HG02763 (cell line): ENCODE results near the gene BTG2.
"Not testable (repeated sequence)": the region's sequence is repeated elsewhere in the genome, so short reads cannot be mapped to it uniquely, and the experiment has no call there.

ENCODE experiments used
- ATAC-seq: cut with Tn5 transposase; IDR thresholded peaks from one replicate; pipeline ENCODE4 v1.9.1; 2021; ENCODE audit warnings: mild to moderate bottlenecking, moderate library complexity; ENCODE audit not compliant: unreplicated experiment

The BTG2 gene

GRCh38 chr1:203290261-203291089 is 14.8 kb upstream of the BTG2 start:
- peak; percentile 48 for ATAC-seq

DNA sequence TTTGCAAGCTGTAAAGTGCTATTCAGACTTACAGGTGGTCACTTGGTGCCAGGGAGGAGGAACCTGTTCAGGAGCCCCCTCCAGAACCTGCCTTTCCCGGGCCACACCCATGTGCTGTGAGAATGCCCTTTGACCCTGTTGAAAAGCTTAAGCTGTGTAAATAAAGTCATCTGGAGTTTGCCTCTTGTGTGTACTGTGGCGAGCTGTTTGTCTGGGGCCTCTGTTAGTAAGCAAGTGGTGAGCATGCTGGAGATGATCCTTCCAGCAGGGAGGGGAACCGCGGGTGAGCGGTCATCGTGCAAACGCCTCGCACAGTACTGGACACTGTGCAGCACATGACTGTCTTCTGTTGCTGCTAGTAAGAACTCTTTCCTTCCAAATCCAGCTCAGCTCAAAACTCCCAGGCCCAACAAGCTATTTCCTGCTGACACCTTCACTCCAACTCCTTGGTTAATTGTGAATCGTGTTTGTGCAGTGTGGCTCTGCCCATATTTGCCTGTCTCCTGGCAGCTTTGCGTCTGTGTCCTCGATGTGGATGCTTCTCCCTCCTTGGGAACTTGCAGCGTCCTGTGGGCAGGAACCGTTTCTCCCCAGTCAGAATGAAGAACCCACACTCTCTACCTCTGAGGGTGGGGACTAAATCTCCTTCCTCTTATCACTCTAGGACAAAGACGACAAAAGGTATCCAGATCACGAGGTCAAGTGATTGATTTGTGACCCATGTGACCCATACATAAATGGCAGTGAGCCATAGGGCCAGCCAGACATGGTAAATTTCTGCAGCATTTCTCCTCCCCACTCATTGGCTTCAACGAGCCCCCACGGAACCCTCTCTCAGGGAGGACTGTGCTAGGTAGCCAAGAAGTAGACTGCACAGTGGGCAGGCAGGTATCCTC is 13.9 kb upstream of the BTG2 start:
- ATAC-seq = no peak

DNA sequence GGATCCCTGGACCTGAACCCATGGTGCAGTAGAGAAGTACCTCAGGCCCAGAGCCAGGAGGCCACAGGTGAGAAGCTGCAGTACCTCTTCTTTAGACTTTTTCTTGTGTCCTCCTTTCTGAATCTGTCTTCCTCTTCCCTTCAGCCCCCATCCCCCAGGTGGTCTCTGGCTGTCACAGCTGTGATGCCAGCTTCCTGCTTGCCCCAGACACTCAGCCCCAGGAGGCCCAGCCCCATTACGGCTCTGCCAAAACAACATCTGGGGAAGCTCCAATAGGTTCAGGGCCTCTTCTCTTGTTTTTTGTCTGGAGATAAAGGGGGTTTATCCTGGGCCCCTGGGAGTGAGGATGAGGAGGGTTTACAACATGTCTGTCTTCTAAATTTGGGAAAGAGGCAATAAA is 9.5 kb upstream of the BTG2 start:
- ATAC-seq = no peak

- ATAC-seq = no peak
Observed at GRCh38 chr1:203296460-203297073, 8.8 kb upstream of the BTG2 start.

DNA sequence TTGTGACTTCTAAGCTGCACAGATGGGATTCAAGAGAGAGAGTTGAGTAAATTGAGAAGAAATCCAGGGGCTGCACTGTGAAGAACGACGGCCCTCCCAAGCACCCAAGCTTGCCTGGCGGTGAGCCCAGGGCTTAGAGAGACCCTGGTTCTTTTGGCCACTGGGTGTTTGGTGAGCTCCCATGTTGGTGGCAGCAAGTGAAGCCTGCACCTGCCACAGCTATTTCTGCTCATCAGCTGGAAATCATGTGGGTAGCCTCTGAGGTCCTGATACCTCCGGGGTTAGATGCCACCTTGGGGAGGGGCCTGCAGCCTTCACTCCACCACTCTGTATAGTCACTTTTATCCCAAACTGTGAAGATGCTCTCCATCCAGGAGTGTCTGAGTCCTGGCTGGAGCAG is 6.2 kb upstream of the BTG2 start:
- ATAC-seq = peak; percentile 51

DNA sequence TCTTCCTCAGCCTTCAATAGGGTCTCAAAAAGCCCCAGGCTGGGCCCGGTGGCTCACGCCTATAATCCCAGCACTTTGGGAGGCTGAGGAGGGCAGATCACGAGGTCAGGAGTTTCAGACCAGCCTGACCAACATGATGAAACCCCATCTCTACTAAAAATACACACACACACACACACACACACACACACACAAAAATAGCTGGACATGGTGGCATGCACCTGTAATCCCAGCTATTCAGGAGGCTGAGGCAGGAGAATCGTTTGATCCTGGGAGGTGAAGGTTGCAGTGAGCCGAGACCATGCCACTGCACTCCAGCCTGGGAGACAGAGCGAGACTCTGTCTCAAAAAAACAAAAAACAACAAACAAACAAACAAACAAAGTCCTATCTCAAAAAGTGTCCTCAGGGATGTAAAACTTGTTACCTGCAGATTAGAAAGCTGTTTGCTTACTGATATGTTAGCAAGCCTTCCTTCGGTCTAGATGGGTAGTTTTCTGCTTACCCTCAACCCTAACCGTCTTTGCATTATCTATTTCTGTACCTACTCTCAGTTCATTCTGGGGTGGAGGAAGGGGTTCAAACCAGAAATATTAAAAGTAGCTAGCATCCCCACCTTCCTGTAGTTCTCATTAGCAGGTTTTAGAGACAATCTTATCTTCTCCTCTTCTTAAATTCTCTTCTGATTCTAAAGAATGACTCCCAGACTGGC is 5.4 kb upstream of the BTG2 start:
- not testable (repeated sequence) for ATAC-seq

GRCh38 chr1:203300441-203301330 is 4.6 kb upstream of the BTG2 start:
- no peak for ATAC-seq

GRCh38 chr1:203301331-203301668 is 4.0 kb upstream of the BTG2 start:
- ATAC-seq = no peak

DNA sequence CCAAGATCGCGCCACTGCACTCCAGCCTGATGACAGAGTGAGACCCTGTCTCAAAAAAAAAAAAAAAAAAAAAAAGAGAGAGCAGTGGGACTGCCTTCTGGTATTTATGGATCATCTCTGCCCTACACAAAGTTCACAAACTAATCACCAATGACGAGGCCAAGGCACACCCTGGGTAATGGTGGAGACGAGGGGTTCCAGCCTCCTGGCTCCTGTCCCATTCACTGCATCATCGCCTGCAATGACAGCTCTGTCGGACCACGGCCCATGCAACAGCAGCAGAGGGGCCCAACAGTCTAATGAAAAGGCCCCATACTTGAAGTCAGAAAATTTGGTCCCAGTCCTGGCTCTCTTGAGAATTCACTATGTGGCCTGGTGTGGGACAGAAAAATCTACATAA is 2.9 kb upstream of the BTG2 start:
- no peak for ATAC-seq

- no peak for ATAC-seq
Observed at GRCh38 chr1:203302894-203303293, 2.4 kb upstream of the BTG2 start.

- no peak for ATAC-seq
Observed at GRCh38 chr1:203304391-203304918, 864 bp upstream of the BTG2 start.

- ATAC-seq = no peak
Observed at GRCh38 chr1:203305809-203306088, 430 bp downstream of the BTG2 start.

- no peak for ATAC-seq
Observed at GRCh38 chr1:203306089-203306964, 1.0 kb downstream of the BTG2 start.

DNA sequence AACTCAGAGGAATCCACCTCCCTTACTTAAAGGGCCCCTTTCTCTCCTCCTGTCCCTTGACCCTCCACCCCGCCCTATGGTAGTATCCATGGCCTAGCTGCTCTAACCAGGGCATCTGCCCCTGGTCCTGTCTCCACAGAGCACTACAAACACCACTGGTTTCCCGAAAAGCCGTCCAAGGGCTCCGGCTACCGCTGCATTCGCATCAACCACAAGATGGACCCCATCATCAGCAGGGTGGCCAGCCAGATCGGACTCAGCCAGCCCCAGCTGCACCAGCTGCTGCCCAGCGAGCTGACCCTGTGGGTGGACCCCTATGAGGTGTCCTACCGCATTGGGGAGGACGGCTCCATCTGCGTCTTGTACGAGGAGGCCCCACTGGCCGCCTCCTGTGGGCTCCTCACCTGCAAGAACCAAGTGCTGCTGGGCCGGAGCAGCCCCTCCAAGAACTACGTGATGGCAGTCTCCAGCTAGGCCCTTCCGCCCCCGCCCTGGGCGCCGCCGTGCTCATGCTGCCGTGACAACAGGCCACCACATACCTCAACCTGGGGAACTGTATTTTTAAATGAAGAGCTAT is 1.7 kb downstream of the BTG2 start:
- no peak for ATAC-seq

GRCh38 chr1:203307641-203308126 is 2.4 kb downstream of the BTG2 start:
- ATAC-seq = no peak

DNA sequence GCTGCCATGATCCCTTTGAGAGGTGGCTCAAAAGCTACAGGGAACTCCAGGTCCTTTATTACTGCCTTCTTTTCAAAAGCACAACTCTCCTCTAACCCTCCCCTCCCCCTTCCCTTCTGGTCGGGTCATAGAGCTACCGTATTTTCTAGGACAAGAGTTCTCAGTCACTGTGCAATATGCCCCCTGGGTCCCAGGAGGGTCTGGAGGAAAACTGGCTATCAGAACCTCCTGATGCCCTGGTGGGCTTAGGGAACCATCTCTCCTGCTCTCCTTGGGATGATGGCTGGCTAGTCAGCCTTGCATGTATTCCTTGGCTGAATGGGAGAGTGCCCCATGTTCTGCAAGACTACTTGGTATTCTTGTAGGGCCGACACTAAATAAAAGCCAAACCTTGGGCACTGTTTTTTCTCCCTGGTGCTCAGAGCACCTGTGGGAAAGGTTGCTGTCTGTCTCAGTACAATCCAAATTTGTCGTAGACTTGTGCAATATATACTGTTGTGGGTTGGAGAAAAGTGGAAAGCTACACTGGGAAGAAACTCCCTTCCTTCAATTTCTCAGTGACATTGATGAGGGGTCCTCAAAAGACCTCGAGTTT is 3.1 kb downstream of the BTG2 start:
- ATAC-seq = no peak

- ATAC-seq = no peak
Observed at GRCh38 chr1:203308923-203309331, 3.6 kb downstream of the BTG2 start.
